RPMI8226 (cell line): ENCODE results near the gene IL15.
"Not testable (repeated sequence)": the region's sequence is repeated elsewhere in the genome, so short reads cannot be mapped to it uniquely, and the experiment has no call there.

Experiments used
- DNase-seq: peaks from one replicate; pipeline ENCODE4 v3.0.0-alpha.2; 2015

The IL15 gene

GRCh38 chr4:141636082-141636770 lies at the start of gene IL15:
TSS of gene IL15 (plus strand) at chr4:141636583. CDS start at chr4:141719465, 82,882 bp downstream.
- DNase-seq = peak; percentile 80

GRCh38 chr4:141587897-141588296 lies 48.5 kb upstream of the IL15 start:
- no peak for DNase-seq

- DNase-seq = no peak
Measured at GRCh38 chr4:141595531-141595930, 40.9 kb upstream of the IL15 start.

- DNase-seq = no peak
Measured at GRCh38 chr4:141599853-141600252, 36.5 kb upstream of the IL15 start.

GRCh38 chr4:141604683-141605082 lies 31.7 kb upstream of the IL15 start:
- DNase-seq = not testable (repeated sequence)

- no peak for DNase-seq
Measured at GRCh38 chr4:141605425-141605856, 30.9 kb upstream of the IL15 start.

GRCh38 chr4:141609243-141609642 lies 27.1 kb upstream of the IL15 start:
- DNase-seq = no peak

GRCh38 chr4:141610365-141610764 lies 26.0 kb upstream of the IL15 start:
- DNase-seq = no peak

GRCh38 chr4:141614878-141615586 lies 21.4 kb upstream of the IL15 start:
- DNase-seq = peak; percentile 37

GRCh38 chr4:141615587-141615918 lies 20.8 kb upstream of the IL15 start:
- not testable (repeated sequence) for DNase-seq

GRCh38 chr4:141620715-141621114 lies 15.7 kb upstream of the IL15 start:
- DNase-seq = no peak

- DNase-seq = no peak
Measured at GRCh38 chr4:141625023-141625422, 11.4 kb upstream of the IL15 start.

GRCh38 chr4:141630854-141631253 lies 5.5 kb upstream of the IL15 start:
- no peak for DNase-seq

GRCh38 chr4:141635736-141636081 lies 674 bp upstream of the IL15 start:
- no peak for DNase-seq

- peak; percentile 50 for DNase-seq
Measured at GRCh38 chr4:141636771-141637460, 533 bp downstream of the IL15 start.

- no peak for DNase-seq
Measured at GRCh38 chr4:141637565-141637964, 1.2 kb downstream of the IL15 start.

- DNase-seq = no peak
Measured at GRCh38 chr4:141638230-141638629, 1.8 kb downstream of the IL15 start.

- DNase-seq = no peak
Measured at GRCh38 chr4:141640696-141641095, 4.3 kb downstream of the IL15 start.

- no peak for DNase-seq
Measured at GRCh38 chr4:141642063-141642462, 5.7 kb downstream of the IL15 start.

GRCh38 chr4:141642711-141643110 lies 6.3 kb downstream of the IL15 start:
- DNase-seq = no peak

- DNase-seq = no peak
Measured at GRCh38 chr4:141643557-141643956, 7.2 kb downstream of the IL15 start.

- DNase-seq = no peak
Measured at GRCh38 chr4:141645611-141646340, 9.4 kb downstream of the IL15 start.

- no peak for DNase-seq
Measured at GRCh38 chr4:141646969-141647368, 10.6 kb downstream of the IL15 start.
